ENCODE data around the gene B3GNT8. TPM values are rescaled to one million over a fixed set of nuclear protein-coding genes. Genes with fewer than 3 reads are reported as not detected.

B3GNT8 gene
- total RNA-seq, 1 experiment from 2014 or later, result 0.10 TPM

- ATAC-seq (no peak), DNase-seq (ENCODE audit: low read depth, low spot score) (no peak)
- ChIA-PET CTCF (no interaction called here), POLR2A (no interaction called here)
- H3K27me3 ChIP-seq (ENCODE audit: control insufficient read depth, insufficient read depth, low read length), result no peaks in the 10 kb centered on the region
- TF ChIP-seq REST (IDR thresholded peaks at IDR 0.05; ENCODE audit: insufficient read depth in 1 of 2, low read depth in 2 of 2, low read length in 1 of 2) (no peak), CTCF (IDR thresholded peaks at IDR 0.05) (no peak), TCF7L2 (IDR thresholded peaks at IDR 0.05; ENCODE audit: low read depth, low read length) (no peak), POLR2AphosphoS5 (IDR thresholded peaks at IDR 0.05; ENCODE audit: low read depth, low read length) (no peak), SIN3A (IDR thresholded peaks at IDR 0.05; ENCODE audit: borderline replicate concordance, insufficient read depth, low read depth, low read length) (no peak)
- intact Hi-C loops (cut with micrococcal nuclease; ENCODE audit: unreplicated experiment), result no loop called here
- no peak overlapping the region for H3K27ac ChIP-seq (ENCODE audit: low read length)
- H3K9me3 ChIP-seq (ENCODE audit: control insufficient read depth, insufficient read depth, low read depth, low read length), result no peaks in the 10 kb centered on the region
- H3K4me3 ChIP-seq (ENCODE audit: low read depth in 2 of 2, low read length in 2 of 2), result no peak overlapping the region
- BruUV-seq (replicated peaks), result no TSS peak
- no peaks in the 10 kb centered on the region for H3K4me1 ChIP-seq (ENCODE audit: control insufficient read depth, insufficient read depth, low read length)
- in situ Hi-C loops (cut with HindIII; ENCODE audit: low pct_unique_long_range_greater_than_20kb, low sequenced_read_pairs), result no loop called here
- peaks cover 8% of the 10 kb centered on the region; the same call in 1 of the 2 replicates for H3K36me3 ChIP-seq (ENCODE audit: control insufficient read depth, insufficient read depth, low read length)
Observed at GRCh38 chr19:41395355-41395754, 31.8 kb downstream of the B3GNT8 start.

GRCh38 chr19:41392775-41393174, 34.4 kb downstream of the B3GNT8 start:
- CTCF ChIA-PET, result no interaction called here
- Histone ChIP-seq H3K36me3 (ENCODE audit: control insufficient read depth, insufficient read depth, low read length) (peaks cover 3% of the 10 kb centered on the region; the same call in 1 of the 2 replicates), H3K9me3 (ENCODE audit: control insufficient read depth, insufficient read depth, low read depth, low read length) (no peaks in the 10 kb centered on the region), H3K27me3 (ENCODE audit: control insufficient read depth, insufficient read depth, low read length) (no peaks in the 10 kb centered on the region), H3K4me1 (ENCODE audit: control insufficient read depth, insufficient read depth, low read length) (no peaks in the 10 kb centered on the region), H3K4me3 (ENCODE audit: low read depth in 2 of 2, low read length in 2 of 2) (no peak overlapping the region), H3K27ac (ENCODE audit: low read length) (no peak overlapping the region)
- DNase-seq (ENCODE audit: low read depth, low spot score) (no peak), ATAC-seq (no peak)
- intact Hi-C loops (cut with micrococcal nuclease; ENCODE audit: unreplicated experiment), result no loop called here
- POLR2A ChIA-PET, result no interaction called here
- TF ChIP-seq SIN3A (IDR thresholded peaks at IDR 0.05; ENCODE audit: borderline replicate concordance, insufficient read depth, low read depth, low read length) (no peak), CTCF (IDR thresholded peaks at IDR 0.05) (no peak), POLR2AphosphoS5 (IDR thresholded peaks at IDR 0.05; ENCODE audit: low read depth, low read length) (no peak), REST (IDR thresholded peaks at IDR 0.05; ENCODE audit: insufficient read depth in 1 of 2, low read depth in 2 of 2, low read length in 1 of 2) (no peak)
- in situ Hi-C loops (cut with HindIII; ENCODE audit: low pct_unique_long_range_greater_than_20kb, low sequenced_read_pairs), result no loop called here
- no TSS peak for BruUV-seq (replicated peaks)
